Fibroblast of lung (primary cell): ENCODE data around the gene KCNJ5.

Experiments used
- CTCF ChIP-seq, 2 donors: IDR thresholded peaks in 1 of 2; conservative IDR thresholded peaks in 1 of 2; 1 replicate in 1 of 2; 2 replicates in 1 of 2; pipeline ENCODE4 v1.5.1; 2011 to 2012; ENCODE audit warnings: low read length in 2 of 2, control low read depth in 1 of 2, inconsistent platforms in 1 of 2, low read depth in 1 of 2, mild to moderate bottlenecking in 1 of 2
- EZH2 ChIP-seq: IDR thresholded peaks from 2 replicates; pipeline ENCODE4 v1.5.1; 2012; ENCODE audit warnings: low read length, control low read depth, mild to moderate bottlenecking; ENCODE audit errors: missing control alignments

- TF ChIP-seq CTCF (conservative IDR thresholded peaks at IDR 0.05 in 1 of 2, IDR thresholded peaks at IDR 0.05 in 1 of 2; ENCODE audit: low read depth in 1 of 2, low read length in 2 of 2) (peak in 1 of 2 donors; percentile 41), EZH2 (no peak)
Observed at GRCh38 chr11:128886406-128887124, 4.6 kb upstream of the KCNJ5 start.
